Heart right ventricle (tissue), 16 donors: Measurements from ENCODE around the gene PTPRN2. TPM values are rescaled to one million over a fixed set of nuclear protein-coding genes. Genes with fewer than 3 reads are reported as not detected.

ENCODE experiments used
- ATAC-seq, 8 donors: fragments of 200-7000 bp; cut with Tn5 transposase; one replicate each; pipeline ENCODE4 v1.9.1; 2020; ENCODE audit warnings: mild to moderate bottlenecking in 8 of 8, moderate library complexity in 8 of 8, moderate number of reproducible peaks in 1 of 8
- DNase-seq, 2 donors: peaks; one replicate each; pipeline ENCODE4 v3.0.0-alpha.2; 2020
- H3K27ac ChIP-seq, 10 donors: fragments of 200-600 bp; sonication (generic) in 2 of 10; one replicate each; pipeline versions ENCODE4 v1.5.0 to v1.8.0; 2020 to 2022; ENCODE audit warnings: mild to moderate bottlenecking in 3 of 10
- H3K27me3 ChIP-seq, 7 donors: fragments of 200-600 bp; one replicate each; pipeline ENCODE4 v1.8.0; 2021 to 2022; ENCODE audit warnings: mild to moderate bottlenecking in 2 of 7
- H3K36me3 ChIP-seq, 9 donors: fragments of 200-600 bp; sonication (generic) in 1 of 9; one replicate each; pipeline versions ENCODE4 v1.5.0 to v1.8.0; 2020 to 2022; ENCODE audit warnings: mild to moderate bottlenecking in 2 of 9
- H3K4me1 ChIP-seq, 9 donors: fragments of 200-600 bp; sonication (generic) in 1 of 9; one replicate each; pipeline versions ENCODE4 v1.5.0 to v1.8.0; 2020 to 2022; ENCODE audit warnings: mild to moderate bottlenecking in 4 of 9
- H3K4me3 ChIP-seq, 10 donors: fragments of 200-600 bp; sonication (generic) in 2 of 10; one replicate each; pipeline versions ENCODE4 v1.5.0 to v1.8.0; 2020 to 2022; ENCODE audit warnings: mild to moderate bottlenecking in 7 of 10, moderate library complexity in 2 of 10
- H3K9me3 ChIP-seq, 11 donors: fragments of 200-600 bp in 10 of 11; sonication (generic) in 2 of 11; one replicate each; pipeline versions ENCODE4 v1.5.0 to v1.8.0; 2013 to 2022; ENCODE audit warnings: mild to moderate bottlenecking in 2 of 11, control low read depth in 1 of 11, moderate library complexity in 1 of 11
- WGBS, 2 donors: extraction: QIAGEN DNeasy Blood & Tissue Kit; methylation state at CpG; one replicate each; pipeline ENCODE4 v1.1.7; 2013; ENCODE audit warnings: inconsistent platforms in 1 of 2; 5-methylcytosine and 5-hydroxymethylcytosine counted together
- intact Hi-C, 10 donors: fragments of 100-400 bp; cut with DNase I; formaldehyde crosslinking; loops; one replicate each; pipeline versions ENCODE4 v1.11.1 to v1.14.2; 2022
- polyA plus RNA-seq, 2 donors: library from polyadenylated mRNA; stranded (reverse); fragments of 200-250 nt; gene quantifications; one replicate each; pipeline ENCODE4 v1.2.3, GENCODE V29; 2013
- total RNA-seq, 10 donors: library from RNA; stranded (reverse); fragmentation: NEBNext Ultra II Directional in 3 of 10; extraction: Animal tissue kit (Norgen Biotek cat#: 25700) in 3 of 10; gene quantifications; one replicate each; pipeline versions ENCODE4 v1.2.1 to v1.2.4, GENCODE V29; 2021 to 2023
- TF ChIP-seq, protein P1 (sequence below), 9 donors: fragments of 200-600 bp; sonication (generic) in 2 of 9; IDR thresholded peaks; one replicate each; pipeline versions ENCODE4 v1.5.0 to v1.8.0; 2021 to 2022; ENCODE audit warnings: antibody characterized with exemption in 9 of 9, mild to moderate bottlenecking in 5 of 9, moderate library complexity in 1 of 9
- donor health status: Arrhythmogenic right ventricular cardiomyopathy.
- donor health status: ischemic (EF 13 %, LVEDD 7.1; RV severe dilation, severe dysfunction).
- donor health status: healthy with polysubstance abuse.
- donor health status: DM: no; HTN: yes; CAD: no.
- donor health status: DM: no; HTN: no; CAD: no.
- donor health status: ischemic (EF 25% LVEDD 6.9; RV normal size, moderate dysfunction).
- donor health status: ischemic (EF 25% LVEDD 5.7; RV mildly dilated, moderate dysfunction).
- donor health status: healthy.
- donor health status: DM: yes; HTN: yes; CAD: no.
- donor health status: Ischemic cardiomyopathy.
- donor health status: ischemic (EF 35%, LVEDD 5.7; RV mildly dilated, moderate dysfunction).
- donor health status: nonischemic (EF 11% LVEDD 7.7; RV severe dilation, severe dysfunction).
- donor health status: DM: yes; HTN: yes; CAD: no.
- donor health status: PGD.
- donor health status: ischemic (EF 29% LVEDD 5.4; RV normal size, mild dysfunction).
- donor health status: nonischemic (EF 23%, LVEDD 6.1; RV moderate dilation, normal function).

Gene PTPRN2
- total and polyA plus RNA-seq, 12 donors: 0.82 to 1.8 (median 1.3) TPM

DNA sequence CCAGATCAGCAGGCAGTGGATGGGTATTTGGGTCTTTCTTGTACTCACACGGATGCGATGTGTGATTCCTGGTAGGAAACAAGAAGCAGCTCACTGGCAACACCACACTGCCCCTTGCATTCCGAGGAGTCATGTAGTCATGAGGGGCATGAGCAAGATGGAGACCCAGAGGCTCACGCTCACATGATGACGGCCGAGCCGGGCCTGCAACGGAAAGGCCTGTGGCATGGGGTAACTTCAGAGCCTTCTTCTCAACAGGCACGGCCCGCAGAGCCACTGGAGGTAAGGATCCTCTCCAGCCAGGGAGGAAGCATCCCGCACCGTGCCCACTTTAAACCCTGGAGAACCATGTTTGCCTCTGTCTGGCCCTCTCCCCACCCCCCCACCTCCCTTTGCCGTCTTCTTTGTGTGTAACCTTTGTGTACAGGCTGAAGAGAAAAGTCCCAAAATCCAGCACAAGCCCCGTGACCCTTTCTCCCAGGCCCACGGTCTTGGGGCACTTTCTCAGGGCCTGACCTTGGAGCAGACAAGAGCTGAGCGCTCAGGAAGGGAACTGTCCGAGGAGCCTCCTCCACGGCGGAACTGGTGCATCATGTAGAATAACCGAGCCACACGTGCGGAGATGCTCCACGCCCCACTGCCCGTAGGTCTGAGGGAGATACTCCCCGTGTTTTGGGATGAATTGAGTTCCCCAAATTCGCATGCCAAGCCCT, 734.4 kb downstream of the PTPRN2 start:
- Histone ChIP-seq H3K27me3 (peaks cover 0 to 35% (median 0%) of the 10 kb centered on the region in 7 donors), H3K9me3 (no peaks in the 10 kb centered on the region), H3K36me3 (no peaks in the 10 kb centered on the region), H3K4me3 (no peak overlapping the region), H3K27ac (peak overlapping the region in 1 of 10 donors; percentile 79), H3K4me1 (peaks cover 0 to 18% (median 0%) of the 10 kb centered on the region in 9 donors)
- ATAC-seq (no peak), DNase-seq (no peak)
- 92 to 94% methylated on average over 26 of the region's 26 CpGs for WGBS, 2 donors
- intact Hi-C loops: loop anchor here in 1 of 10 donors (2.0 kb wide), 1 partner anchor 38 kb away; no protein-coding TSS in a partner anchor
- TF ChIP-seq, protein P1, sequence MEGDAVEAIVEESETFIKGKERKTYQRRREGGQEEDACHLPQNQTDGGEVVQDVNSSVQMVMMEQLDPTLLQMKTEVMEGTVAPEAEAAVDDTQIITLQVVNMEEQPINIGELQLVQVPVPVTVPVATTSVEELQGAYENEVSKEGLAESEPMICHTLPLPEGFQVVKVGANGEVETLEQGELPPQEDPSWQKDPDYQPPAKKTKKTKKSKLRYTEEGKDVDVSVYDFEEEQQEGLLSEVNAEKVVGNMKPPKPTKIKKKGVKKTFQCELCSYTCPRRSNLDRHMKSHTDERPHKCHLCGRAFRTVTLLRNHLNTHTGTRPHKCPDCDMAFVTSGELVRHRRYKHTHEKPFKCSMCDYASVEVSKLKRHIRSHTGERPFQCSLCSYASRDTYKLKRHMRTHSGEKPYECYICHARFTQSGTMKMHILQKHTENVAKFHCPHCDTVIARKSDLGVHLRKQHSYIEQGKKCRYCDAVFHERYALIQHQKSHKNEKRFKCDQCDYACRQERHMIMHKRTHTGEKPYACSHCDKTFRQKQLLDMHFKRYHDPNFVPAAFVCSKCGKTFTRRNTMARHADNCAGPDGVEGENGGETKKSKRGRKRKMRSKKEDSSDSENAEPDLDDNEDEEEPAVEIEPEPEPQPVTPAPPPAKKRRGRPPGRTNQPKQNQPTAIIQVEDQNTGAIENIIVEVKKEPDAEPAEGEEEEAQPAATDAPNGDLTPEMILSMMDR (IDR thresholded peaks at IDR 0.05): no peak

DNA sequence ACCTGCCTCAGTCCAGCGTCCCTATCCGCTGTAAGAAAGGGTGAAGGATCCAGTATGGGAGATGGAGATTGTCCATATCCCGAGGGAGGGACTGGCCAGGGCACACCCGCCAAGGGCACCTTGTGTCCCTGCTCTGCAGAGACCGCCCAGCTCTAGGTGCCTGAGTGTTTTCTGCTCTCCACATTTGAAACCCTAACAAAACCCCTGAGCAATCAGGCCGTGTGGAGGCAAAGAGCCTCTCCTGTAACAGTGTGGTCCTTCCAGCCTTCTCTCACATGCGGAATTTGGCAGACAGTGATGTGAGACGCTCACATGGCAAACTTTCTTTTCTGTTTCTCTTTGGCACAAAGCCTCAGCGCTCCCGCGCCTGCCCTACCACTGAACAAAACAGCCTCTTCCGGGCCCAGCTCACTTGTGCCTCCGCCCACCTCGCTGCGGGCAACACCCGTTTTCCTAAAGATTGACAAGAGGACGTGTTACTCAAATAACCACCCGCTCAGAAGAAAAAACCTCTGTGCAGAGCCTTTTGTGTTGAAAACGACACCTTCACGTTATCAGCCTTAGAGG, 736.0 kb downstream of the PTPRN2 start:
- DNase-seq (peak; percentile 35 to 56), ATAC-seq (peak in 7 of 8 donors; percentile 35 to 63 (median 43))
- H3K27me3 ChIP-seq: peaks cover 0 to 35% (median 0%) of the 10 kb centered on the region in 7 donors
- H3K27ac ChIP-seq: peak overlapping the region in 1 of 10 donors; percentile 74
- intact Hi-C loops: loop anchor here in 1 of 10 donors (2.0 kb wide), 1 partner anchor 39 kb away; no protein-coding TSS in a partner anchor
- peak overlapping the region in 8 of 10 donors; percentile 1 to 35 (median 18) for H3K4me3 ChIP-seq
- WGBS, 2 donors: 27 to 30% methylated on average over 20 of the region's 20 CpGs
- peaks cover 0 to 18% (median 0%) of the 10 kb centered on the region in 9 donors for H3K4me1 ChIP-seq
- no peaks in the 10 kb centered on the region for H3K9me3 ChIP-seq
- TF ChIP-seq, protein P1 (IDR thresholded peaks at IDR 0.05): no peak
- no peaks in the 10 kb centered on the region for H3K36me3 ChIP-seq

DNA sequence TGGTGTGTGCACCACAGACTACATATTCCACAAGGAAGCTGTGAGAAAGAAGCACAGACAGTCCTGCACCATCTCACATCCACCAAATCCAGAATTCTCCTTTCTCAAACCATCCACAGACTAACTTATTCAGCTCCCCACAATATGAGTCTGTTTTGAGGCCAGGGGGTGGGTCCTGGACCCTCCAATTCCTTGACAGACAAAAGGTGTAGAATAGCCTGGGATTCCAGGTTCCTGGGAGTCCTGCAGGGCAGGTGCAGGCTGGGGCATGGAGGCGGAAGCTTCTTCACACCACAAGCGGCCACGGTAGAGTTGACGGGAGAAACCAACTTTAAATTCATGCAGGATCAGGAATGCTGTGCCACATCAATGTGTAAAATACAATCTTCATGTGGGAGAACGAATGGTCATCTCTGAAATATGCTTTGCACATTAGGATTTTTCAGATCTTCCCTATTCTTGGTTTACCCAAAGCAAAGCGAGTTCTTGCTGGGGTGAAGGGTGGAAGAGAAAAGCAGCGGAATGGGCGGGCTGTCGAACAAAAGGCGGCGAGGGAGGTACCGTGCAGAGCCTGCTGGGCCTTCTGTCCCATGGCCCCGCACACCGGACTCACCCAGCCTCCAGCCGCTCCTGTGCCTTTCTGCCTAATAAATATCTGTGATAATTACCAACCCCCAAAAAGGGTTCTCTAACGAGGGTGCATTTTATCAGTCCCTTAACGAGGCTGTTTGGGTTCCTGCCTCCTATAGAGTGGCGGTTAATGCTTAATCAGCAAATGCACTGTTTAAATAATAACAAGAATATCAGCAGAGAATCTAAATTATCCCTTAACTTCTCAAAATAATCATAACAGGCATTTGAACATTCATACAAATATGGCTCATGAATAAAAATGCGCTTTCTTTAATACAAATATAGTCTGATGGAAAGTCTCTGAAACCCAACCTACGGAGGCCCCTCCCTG, 736.9 kb downstream of the PTPRN2 start:
- Histone ChIP-seq H3K9me3 (no peaks in the 10 kb centered on the region), H3K4me1 (peaks cover 0 to 18% (median 0%) of the 10 kb centered on the region in 9 donors), H3K4me3 (no peak overlapping the region), H3K27me3 (peaks cover 0 to 32% (median 1%) of the 10 kb centered on the region in 7 donors), H3K36me3 (no peaks in the 10 kb centered on the region), H3K27ac (peak overlapping the region in 1 of 10 donors; percentile 74)
- TF ChIP-seq, protein P1 (IDR thresholded peaks at IDR 0.05): no peak
- WGBS, 2 donors: 85 to 91% methylated on average over 20 of the region's 20 CpGs
- ATAC-seq (no peak), DNase-seq (no peak)
- intact Hi-C loops: no loop called here

DNA sequence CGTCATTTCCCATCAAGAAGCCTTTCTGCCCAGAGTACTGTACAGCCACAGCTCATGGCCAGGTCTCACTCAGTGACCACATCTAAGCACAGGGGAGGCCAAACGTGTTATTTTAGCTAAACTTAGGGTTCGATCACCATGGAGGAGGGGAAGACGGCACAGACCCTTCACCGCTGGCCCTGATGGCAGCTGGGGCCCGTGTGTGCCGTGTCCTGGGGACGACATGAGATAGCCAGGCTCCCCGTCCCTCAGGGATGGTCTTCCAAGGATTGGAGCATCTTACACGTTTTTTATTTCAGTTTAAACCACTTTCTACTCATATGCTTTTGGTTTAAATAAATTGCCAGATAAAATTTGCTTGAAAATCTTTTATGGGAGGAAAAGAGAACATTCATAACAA, 737.9 kb downstream of the PTPRN2 start:
- Histone ChIP-seq H3K9me3 (no peaks in the 10 kb centered on the region), H3K4me3 (no peak overlapping the region), H3K4me1 (peaks cover 0 to 18% (median 0%) of the 10 kb centered on the region in 9 donors), H3K36me3 (no peaks in the 10 kb centered on the region), H3K27ac (no peak overlapping the region), H3K27me3 (peaks cover 0 to 36% (median 7%) of the 10 kb centered on the region in 7 donors)
- TF ChIP-seq, protein P1 (IDR thresholded peaks at IDR 0.05): no peak
- 82 to 87% methylated on average over 10 of the region's 10 CpGs for WGBS, 2 donors
- intact Hi-C loops: no loop called here
- ATAC-seq (no peak), DNase-seq (no peak)
